ENCODE data around the gene LCN2. TPM values are rescaled to one million over a fixed set of nuclear protein-coding genes. Genes with fewer than 3 reads are reported as not detected.

The LCN2 gene
- total and polyA plus RNA-seq, 9 of the 15 experiments (the other 6 are each of a cell fraction or from before 2014, with no cell fraction given), result 0.10 to 1.2 (median 0.44) TPM; not detected in 1

DNA sequence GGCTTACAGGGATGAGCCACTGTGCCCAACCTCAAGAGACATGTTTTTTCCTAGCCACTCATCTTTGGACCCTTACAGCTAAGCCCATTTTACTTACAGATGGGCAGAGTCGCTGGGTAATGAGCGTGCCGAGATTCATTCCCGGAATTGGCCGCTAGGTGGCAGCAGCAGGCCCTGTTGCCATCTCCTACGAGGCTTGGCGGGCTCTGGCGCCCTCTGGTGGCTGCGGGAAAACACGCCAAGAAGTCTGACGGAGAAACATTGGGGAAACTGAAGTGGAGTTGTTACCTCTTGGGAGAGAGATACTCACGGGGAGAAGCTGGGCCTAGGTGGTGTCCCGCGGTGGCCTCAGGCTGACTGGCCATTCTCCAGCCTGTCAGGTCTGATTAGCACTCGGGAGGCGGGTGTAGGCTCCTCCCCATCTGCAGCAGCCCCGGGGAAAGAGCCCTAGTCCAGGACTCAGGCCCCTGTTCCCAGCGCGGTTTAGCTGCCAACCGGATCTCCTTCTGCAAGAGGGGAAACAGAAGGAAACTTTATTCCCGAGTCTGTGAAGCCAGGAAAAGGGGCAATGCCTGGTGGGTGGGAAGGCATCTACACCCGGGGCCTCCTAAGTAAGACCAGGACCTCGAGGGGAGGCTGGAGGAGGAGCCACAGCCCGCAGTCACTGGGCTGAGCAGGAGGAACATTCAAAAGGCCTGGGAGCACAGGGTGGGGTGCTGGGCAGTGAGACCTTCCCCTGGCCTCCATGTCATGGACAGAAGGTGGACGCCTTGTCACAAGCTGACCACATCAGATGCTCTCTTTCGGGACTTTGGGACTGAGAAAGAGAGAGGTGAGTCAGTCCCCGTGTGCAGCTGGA is 31.4 kb upstream of the LCN2 start (continued):
- TF ChIP-seq SREBF2 (CRISPR knock-in tag; IDR thresholded peaks at IDR 0.05) (no peak), LARP7 (IDR thresholded peaks at IDR 0.05) (no peak), HNRNPLL (IDR thresholded peaks at IDR 0.05; ENCODE audit: low read depth, low read length, poor library complexity, severe bottlenecking) (peak; percentile 27), PCBP2 (IDR thresholded peaks at IDR 0.05; ENCODE audit: low read depth, low read length, poor library complexity, severe bottlenecking) (no peak), TEAD4 (IDR thresholded peaks at IDR 0.05; ENCODE audit: low read length) (peak; percentile 39; the same call in 1 of the 2 replicates), TEAD4 (CRISPR knock-in tag; IDR thresholded peaks at IDR 0.05; ENCODE audit: borderline replicate concordance) (no peak), MYNN (IDR thresholded peaks at IDR 0.05) (peak; percentile 73; the same call in 1 of the 2 replicates), MYNN (CRISPR knock-in tag; IDR thresholded peaks at IDR 0.05) (no peak), ZKSCAN1 (IDR thresholded peaks at IDR 0.05; ENCODE audit: low read depth, low read length) (no peak), ZNF561 (CRISPR knock-in tag; conservative IDR thresholded peaks at IDR 0.05) (no peak), MEF2D (tag; conservative IDR thresholded peaks at IDR 0.05; ENCODE audit: low read depth) (no peak), FOXJ3 (CRISPR knock-in tag; IDR thresholded peaks at IDR 0.05) (no peak), ZNF707 (CRISPR knock-in tag; conservative IDR thresholded peaks at IDR 0.05) (no peak), BCOR (IDR thresholded peaks at IDR 0.05) (0 out of 2 replicates have a peak, but pooled peaks have one; percentile 25), CTBP1 (IDR thresholded peaks at IDR 0.05; ENCODE audit: borderline replicate concordance) (peak; percentile 73; the same call in 1 of the 2 replicates), GTF2F1 (IDR thresholded peaks at IDR 0.05; ENCODE audit: low read depth, low read length) (no peak), PHF21A (IDR thresholded peaks at IDR 0.05; ENCODE audit: borderline replicate concordance, low read depth) (0 out of 2 replicates have a peak, but pooled peaks have one; percentile 66), CREM (IDR thresholded peaks at IDR 0.05; ENCODE audit: low read depth) (peak; percentile 86), GTF2E2 (tag; IDR thresholded peaks at IDR 0.05) (no peak), RB1 (IDR thresholded peaks at IDR 0.05; ENCODE audit: low read depth) (peak; percentile 93), TCFL5 (CRISPR knock-in tag; conservative IDR thresholded peaks at IDR 0.05) (no peak)
- TF ChIP-seq, protein P1, sequence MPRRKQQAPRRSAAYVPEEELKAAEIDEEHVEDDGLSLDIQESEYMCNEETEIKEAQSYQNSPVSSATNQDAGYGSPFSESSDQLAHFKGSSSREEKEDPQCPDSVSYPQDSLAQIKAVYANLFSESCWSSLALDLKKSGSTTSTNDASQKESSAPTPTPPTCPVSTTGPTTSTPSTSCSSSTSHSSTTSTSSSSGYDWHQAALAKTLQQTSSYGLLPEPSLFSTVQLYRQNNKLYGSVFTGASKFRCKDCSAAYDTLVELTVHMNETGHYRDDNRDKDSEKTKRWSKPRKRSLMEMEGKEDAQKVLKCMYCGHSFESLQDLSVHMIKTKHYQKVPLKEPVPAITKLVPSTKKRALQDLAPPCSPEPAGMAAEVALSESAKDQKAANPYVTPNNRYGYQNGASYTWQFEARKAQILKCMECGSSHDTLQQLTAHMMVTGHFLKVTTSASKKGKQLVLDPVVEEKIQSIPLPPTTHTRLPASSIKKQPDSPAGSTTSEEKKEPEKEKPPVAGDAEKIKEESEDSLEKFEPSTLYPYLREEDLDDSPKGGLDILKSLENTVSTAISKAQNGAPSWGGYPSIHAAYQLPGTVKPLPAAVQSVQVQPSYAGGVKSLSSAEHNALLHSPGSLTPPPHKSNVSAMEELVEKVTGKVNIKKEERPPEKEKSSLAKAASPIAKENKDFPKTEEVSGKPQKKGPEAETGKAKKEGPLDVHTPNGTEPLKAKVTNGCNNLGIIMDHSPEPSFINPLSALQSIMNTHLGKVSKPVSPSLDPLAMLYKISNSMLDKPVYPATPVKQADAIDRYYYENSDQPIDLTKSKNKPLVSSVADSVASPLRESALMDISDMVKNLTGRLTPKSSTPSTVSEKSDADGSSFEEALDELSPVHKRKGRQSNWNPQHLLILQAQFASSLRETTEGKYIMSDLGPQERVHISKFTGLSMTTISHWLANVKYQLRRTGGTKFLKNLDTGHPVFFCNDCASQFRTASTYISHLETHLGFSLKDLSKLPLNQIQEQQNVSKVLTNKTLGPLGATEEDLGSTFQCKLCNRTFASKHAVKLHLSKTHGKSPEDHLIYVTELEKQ (CRISPR knock-in tag; IDR thresholded peaks at IDR 0.05), result no peak
- TF ChIP-seq, protein P2, sequence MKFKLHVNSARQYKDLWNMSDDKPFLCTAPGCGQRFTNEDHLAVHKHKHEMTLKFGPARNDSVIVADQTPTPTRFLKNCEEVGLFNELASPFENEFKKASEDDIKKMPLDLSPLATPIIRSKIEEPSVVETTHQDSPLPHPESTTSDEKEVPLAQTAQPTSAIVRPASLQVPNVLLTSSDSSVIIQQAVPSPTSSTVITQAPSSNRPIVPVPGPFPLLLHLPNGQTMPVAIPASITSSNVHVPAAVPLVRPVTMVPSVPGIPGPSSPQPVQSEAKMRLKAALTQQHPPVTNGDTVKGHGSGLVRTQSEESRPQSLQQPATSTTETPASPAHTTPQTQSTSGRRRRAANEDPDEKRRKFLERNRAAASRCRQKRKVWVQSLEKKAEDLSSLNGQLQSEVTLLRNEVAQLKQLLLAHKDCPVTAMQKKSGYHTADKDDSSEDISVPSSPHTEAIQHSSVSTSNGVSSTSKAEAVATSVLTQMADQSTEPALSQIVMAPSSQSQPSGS (CRISPR knock-in tag; IDR thresholded peaks at IDR 0.05), result no peak
- TF ChIP-seq, protein P3, sequence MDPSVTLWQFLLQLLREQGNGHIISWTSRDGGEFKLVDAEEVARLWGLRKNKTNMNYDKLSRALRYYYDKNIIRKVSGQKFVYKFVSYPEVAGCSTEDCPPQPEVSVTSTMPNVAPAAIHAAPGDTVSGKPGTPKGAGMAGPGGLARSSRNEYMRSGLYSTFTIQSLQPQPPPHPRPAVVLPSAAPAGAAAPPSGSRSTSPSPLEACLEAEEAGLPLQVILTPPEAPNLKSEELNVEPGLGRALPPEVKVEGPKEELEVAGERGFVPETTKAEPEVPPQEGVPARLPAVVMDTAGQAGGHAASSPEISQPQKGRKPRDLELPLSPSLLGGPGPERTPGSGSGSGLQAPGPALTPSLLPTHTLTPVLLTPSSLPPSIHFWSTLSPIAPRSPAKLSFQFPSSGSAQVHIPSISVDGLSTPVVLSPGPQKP (CRISPR knock-in tag; IDR thresholded peaks at IDR 0.05), result no peak
